ENCODE data around the gene NEURL1B.

NEURL1B gene

DNA sequence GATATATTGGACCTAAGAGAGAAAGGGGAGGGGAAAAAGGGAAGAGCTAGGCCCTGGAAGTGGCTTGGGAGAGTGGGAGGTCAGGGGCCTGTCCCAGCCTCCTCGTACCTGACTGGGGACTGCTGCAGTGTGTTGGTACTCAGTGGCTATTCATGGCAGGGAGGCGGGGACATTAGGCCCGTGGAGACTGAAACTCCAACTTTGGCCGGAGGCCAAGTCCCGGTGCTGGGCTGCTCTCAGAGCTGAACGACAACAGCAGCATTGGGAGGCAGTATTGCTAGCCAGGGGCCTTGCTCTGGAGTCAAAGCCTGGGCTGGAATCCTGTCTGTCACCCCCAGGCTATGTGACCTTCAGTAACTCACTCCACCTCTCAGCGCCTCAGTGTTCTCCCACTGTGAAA, 37.8 kb downstream of the NEURL1B start:
- no peak for DNase-seq (ENCODE audit: low spot score)

DNA sequence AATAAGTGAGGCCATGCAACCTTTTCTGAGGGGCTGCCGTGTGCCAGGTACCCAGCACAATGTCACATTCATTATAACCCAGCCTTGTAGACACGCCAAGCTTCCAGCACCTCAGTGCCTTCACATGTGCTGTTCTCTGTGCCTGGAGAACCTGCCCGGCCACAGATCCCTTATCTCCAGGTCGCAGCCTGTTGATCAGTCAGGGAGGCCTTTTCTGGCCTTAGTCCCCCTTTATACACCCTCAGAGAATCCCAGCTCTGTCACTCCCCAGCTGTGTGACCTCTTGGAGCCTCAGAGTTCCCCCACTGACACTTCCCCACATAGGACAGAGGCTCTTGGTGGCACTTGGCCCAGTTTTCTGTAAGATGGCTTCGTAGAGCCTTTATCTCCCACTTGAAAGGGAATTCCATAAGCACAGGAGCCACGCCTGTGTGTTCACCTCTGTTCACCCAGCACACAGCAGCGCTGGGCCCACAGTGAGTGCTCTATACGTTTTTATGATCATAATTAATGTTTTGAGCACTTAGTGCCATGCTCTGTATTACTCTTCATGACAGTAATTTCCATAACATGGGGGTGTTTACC, 38.7 kb downstream of the NEURL1B start:
- DNase-seq (ENCODE audit: low spot score) = no peak

DNA sequence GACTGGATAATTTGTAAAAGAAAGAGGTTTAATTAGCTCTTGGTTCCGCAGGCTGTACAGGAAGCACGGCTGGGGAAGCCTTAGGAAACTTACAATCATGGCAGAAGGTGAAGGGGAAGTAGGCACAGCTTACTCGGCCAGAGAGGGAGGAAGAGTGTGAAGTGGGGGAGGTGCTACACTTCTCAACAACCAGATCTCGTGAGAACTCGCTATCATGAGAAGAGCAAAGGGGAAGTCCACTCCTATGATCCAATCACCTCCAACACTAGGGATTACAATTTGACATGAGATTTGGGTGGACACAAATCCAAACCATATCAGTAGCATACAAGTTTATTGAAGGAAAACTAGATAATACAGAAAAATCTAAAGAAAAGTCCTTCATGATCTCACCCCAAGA, 39.9 kb downstream of the NEURL1B start:
- no peak for DNase-seq (ENCODE audit: low spot score)

DNA sequence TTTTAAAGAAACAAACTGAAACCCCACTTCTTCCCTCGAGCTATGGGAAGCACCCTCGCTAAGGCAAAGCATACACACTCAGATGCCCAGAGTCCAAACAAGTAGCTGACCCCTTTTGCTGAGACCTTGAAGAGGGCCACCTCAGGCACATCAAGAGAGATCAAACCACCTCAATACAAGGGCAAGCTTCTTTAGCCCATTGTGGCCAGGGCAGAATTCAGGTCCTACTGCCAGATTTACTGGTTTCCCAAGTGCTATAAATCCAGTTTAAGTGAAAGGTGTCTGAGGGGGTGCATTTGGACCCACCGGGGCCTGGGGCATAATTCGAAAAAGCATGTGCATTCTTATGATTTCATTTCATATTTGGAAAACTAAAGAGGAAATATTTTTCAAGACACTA, 40.4 kb downstream of the NEURL1B start:
- no peak for DNase-seq (ENCODE audit: low spot score)

DNA sequence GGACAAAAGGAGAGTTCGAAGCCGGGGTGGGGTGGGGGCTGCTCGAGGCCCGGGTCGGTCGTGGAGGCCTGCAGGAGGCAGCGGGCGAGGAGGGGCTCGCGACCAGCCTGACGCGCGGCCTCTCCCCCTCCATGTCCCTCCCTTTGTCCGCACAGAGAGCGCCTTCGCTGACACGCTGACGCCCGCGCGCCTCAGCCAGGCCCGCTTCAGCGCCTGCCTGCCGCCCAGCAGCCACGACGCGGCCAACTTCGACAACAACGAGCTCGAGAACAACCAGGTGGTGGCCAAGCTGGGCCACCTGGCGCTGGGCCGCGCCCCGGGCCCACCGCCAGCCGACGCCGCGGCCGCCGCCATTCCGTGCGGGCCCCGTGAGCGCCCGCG, 42.2 kb downstream of the NEURL1B start:
- DNase-seq (ENCODE audit: low spot score) = no peak

DNA sequence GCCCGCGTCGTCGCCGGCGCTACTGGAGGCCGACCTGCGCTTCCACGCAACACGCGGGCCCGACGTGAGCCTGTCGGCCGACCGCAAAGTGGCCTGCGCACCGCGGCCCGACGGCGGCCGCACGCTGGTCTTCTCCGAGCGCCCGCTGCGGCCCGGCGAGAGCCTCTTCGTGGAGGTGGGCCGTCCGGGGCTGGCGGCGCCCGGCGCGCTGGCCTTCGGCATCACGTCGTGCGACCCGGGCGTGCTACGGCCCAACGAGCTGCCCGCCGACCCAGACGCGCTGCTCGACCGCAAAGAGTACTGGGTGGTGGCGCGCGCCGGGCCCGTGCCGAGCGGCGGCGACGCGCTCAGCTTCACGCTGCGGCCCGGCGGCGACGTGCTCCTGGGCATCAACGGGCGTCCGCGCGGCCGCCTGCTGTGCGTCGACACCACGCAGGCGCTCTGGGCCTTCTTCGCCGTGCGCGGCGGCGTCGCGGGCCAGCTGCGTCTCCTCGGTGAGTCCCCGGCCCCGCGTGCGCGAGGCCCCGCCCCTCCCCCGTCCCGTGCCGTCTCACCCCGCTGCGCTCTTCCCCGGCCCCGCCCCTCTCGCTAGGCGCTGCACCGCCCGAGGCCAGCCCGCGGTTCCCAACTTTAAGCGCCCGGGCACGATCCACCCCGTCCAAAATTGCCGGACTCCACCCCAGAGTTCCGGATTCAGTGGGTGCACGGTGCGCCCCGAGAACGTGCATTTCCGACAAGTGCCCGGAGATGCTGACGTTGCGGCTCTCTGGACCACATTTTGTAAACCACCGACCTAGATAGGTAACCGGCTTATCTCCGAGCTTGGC, 42.8 kb downstream of the NEURL1B start:
- DNase-seq (ENCODE audit: low spot score) = no peak

DNA sequence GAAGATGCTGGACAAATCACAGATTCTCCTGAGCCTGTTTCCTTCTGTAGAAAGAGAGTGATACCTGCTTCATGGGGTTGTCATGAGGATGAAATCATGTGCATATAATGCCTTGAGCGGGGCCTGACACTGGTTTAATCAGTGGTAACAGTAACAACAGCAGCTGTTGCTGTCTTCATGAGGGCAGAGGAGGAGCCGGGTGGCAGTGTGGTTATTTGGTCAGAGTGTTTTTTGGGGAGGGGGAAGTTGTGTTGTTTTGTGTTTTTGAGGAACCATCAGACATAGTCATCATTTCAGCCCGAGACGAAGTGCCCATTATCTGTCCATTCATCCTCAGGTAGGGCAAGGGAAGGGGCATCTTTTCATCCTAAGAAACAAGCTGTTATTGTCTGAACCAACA, 44.0 kb downstream of the NEURL1B start:
- DNase-seq (ENCODE audit: low spot score) = no peak

DNA sequence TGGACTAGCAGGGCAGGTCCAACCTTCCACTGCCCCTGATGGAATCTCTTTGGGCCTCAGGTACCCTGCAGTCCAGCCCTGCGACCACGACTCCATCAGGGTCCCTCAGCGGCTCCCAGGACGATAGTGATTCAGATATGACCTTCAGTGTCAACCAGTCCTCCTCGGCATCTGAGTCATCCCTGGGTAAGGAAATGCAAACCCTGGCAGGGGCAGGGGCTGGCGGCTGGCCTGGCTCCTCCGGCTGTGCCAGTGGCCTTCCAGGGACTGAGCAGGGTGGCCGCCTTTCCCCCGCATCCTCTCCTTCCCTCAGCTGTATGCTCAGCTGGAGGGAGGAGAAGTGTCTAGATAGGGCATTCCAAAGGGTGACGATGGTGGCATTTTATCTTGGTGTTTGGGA, 45.0 kb downstream of the NEURL1B start:
- no peak for DNase-seq (ENCODE audit: low spot score)

DNA sequence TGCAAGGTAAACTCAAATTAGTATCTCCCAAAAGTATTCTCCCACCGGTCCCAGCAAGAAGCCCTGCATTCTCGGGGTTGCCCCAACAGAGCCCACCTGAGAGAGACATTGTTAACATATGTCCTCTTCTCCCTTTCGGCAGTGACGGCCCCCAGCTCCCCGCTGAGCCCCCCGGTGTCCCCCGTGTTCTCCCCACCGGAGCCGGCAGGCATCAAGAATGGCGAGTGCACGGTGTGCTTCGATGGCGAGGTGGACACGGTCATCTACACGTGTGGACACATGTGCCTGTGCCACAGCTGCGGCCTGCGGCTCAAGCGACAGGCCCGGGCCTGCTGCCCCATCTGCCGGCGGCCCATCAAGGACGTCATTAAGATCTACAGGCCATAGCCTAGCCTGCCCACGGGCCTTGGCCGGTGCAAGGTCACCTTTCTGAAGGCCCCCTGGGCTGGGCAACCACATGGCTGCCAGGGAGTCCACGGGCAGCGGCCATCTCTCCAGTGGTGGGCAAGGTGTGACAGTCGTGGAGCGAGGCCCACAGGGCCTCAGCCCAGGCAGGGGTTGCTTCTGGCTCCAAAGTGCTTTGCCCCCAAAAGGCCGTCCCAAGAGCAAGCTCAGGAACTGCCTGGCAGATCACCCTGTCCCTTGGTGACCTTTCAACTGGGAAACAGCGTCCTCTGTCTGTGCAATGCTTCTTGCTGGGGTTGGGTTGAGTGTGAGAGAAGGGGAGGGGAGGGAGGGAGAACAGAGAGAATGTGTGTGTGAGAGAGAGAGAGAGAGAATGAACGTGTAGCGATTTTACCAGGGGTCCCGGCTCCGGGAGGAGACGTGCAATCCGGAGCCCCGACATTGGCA, 45.7 kb downstream of the NEURL1B start:
- no peak for DNase-seq (ENCODE audit: low spot score)

DNA sequence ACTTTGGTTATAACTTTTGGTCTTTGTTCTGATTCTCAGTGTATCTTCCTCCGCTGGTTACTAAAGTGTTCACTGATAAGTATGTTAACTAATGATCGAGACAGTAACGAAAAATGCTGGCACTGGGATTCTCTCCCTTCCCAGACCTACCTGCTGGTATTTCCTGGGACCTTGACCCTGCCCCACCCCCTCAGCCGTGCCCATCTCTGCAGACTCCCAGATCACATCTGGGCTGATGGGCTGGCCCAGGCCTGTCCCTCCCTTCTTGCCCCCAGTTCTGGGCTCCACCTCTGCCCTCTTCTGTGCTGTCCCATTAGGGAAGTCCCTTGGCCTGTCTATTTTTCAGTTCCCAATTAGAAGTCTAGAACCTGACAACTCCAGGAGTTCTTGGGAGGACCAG, 46.9 kb downstream of the NEURL1B start:
- no peak for DNase-seq (ENCODE audit: low spot score)

DNA sequence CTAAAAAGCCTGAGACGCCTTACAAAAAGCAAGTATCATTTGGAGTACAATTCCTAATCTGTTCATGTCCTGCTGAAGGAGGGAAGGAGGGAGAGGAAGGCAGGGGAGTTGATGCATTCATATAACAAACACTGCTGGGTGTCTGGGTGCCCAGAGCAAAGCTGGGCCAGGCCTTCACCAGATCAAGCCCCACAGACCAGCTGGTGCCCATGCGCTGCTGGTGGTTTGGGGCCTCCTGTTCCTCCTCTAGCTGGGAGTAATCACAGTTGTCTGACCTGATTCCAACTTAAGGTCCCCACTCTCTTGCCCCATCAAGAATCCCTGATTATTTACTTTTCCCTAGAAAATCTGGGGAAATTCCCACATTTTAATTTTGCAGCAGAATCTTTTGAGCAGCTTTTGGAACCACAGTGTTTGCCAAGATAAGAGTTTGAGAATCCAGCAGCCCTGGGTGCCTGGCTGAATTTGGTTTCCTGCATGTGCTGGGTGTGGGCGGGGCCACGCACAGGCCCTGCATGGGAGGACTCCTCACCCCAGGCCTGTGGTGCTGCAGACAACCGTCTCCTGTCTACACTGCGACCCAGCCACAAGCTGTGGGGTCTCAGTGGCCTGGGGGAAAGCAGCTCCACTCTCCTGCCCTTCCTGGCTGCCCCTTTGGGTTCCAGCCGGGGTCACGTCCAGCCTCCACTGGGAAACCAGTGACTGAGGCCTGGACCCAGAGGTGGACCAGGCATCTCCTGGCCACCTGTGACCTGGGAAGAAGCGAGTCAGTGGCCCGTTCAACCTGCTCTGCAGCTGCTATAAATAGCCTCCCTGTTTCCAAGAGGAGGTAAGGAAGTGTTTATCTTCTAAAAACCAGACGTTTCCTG, 47.5 kb downstream of the NEURL1B start:
- DNase-seq (ENCODE audit: low spot score) = no peak

DNA sequence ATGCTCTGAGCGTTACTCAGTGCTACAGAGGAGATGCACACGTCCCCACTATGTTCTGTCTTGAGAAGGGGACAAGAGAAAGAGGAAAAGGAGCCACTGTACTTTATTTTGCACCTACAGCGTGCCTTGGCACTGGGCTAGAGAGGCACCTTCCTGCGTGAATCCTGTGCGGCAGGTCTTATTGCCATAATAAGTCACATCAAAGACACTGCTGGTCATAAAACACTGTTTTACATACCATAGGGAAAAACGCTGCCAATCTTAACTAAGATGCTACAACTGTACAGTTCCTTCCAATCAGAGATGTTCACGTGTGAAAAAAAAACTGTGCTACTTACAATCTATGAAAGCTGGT, 48.1 kb downstream of the NEURL1B start:
- DNase-seq (ENCODE audit: low spot score) = no peak

DNA sequence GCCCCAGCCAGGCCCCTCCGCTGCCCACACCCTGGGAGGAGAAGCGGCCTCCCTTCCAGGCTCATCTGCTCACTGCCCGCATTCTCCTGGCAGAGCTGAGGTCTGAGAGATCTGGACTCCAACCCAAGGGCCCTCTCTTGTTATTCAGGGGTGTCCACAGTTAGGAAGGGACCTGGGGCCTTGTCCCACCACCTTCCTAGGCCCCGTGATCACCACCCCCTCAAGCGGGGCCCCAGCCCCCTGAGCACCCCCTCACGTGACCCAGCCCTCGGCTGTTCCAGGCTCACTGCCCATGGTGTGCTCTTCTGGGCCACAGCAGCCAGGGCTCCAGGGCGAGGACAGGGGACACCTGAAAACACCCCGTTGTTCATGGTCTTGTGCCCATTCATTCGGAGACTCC, 48.7 kb downstream of the NEURL1B start:
- no peak for DNase-seq (ENCODE audit: low spot score)

DNA sequence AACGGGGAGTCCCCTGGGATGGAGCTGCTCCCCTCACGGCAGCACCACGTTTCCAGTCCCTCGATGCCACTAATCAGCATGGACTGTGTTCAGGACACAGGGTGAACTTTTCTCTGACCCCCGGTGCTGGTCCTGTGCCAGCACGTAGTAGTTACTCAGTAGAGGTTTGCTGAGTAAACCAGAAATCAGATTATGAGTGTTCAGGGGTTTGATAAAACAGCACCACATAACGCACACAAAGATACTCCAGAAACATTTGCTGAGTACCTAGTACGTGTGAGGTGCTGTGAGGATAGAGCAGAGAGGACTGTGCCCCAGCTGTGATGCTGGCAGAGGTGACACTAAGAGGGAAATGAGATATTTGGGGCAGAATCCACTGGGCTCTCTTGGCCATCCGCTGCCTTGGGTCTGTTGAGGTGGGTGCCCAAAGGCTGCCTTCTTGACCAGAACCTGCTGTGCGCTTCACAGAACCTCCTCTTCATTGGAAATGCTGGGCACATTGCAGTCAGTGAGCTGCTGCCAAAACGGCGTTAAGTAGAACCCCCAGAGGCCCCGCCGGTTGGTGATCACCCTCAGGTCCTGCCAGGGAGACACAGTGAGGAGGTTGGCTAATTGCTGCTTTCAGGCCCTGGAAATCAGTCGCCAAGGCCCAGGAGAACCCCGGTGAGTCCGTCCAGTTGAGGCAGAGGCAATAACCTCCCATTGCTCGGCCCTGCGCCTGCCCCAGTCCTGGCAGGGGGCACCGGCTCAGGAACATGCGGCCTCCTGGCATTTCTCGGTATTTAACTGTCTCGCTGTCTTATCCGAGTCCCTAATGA, 49.4 kb downstream of the NEURL1B start:
- no peak for DNase-seq (ENCODE audit: low spot score)

DNA sequence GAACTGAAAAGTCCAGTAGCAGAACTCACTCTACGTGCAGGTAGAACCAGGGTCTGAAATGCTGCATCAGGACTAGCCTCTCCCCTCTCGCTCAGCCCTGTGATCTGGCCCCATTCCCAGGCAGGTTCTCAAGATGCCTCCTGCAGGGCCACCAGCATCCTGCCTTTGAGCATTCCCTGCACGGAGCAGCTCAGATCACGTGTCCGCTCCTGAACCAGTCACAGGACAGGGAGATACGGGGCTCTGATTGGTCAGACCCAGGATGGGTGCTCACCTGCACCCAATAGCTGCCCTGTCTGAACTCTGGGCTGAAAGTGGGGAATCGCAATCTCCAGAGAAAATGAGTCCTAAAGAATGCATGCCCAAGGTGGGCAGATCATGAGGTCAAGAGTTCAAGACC, 50.8 kb downstream of the NEURL1B start:
- DNase-seq (ENCODE audit: low spot score) = no peak

DNA sequence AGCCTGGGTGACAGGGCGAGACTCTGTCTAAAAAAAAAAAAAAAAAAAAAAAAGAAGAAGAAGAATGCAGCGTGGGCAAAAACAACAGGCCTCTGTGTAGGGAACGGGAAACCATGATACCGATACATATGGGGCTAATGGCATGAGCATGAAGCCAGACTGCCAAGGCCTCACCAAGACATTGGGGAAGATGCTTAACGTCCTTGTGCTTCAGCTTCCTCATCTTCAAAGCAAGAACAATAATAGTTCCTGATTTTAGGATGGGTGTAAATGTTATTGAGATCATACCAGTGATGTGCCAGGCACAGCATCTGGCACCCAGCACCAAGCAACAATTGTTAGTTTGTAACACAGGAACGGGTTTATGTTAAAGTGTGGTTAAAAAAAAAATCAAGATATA, 51.4 kb downstream of the NEURL1B start:
- DNase-seq (ENCODE audit: low spot score) = no peak

DNA sequence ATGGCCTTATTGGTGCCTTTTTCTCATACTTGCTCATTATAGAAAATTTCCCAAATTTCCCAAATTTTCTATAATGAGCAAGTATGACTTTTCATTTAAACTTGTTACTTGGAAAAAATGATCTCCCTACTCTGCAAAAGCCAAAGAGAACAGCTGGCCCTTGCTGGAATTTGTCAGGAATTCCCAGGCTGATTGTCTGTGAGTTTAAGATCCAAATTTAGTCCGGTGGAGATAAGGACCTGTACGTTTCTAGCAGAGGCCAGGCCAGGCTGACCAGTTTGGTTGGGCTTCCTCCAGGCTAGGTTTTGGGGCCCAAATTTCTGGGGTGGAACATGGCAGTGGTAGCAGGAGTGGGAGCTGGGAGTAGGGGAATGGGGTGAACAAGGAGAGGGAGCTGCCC, 51.9 kb downstream of the NEURL1B start:
- no peak for DNase-seq (ENCODE audit: low spot score)

DNA sequence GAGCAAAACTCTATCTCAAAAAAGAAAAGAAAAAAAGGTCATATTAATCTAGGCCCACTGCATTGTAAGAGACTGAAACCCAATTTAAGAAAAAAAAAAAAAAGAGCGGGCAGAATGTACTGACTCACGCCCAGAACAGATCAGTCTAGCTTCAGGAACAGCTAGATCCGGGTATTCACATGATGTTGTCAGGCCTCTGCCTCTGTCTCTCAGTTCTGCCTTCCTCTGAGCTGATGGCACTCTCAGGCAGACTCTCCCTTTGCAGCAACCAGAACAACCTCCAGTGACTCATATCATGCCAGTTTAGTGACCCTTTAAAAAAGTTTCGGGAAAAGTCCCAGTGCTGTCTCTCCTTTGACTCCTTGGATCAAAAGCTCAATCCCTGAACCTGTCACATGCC, 53.0 kb downstream of the NEURL1B start:
- DNase-seq (ENCODE audit: low spot score) = no peak

DNA sequence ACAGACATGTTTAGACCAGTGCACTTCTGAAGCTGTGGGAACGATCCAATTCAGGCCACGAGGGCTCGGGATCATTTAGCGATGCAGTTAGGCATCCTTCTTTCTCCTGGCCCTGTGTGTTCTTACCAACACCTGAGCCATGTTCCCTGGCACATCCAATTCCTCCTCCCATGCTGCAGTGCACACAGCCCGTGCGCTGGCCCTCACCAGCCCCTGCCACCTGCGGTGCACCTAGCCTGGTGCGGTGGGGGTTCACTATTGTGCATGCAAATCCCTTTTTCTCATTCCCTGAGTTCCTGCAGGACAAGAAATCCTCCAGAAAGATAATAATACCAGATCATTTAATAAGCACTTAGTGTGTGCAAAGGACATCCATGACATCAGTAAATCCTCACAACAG, 53.5 kb downstream of the NEURL1B start:
- DNase-seq (ENCODE audit: low spot score) = no peak

DNA sequence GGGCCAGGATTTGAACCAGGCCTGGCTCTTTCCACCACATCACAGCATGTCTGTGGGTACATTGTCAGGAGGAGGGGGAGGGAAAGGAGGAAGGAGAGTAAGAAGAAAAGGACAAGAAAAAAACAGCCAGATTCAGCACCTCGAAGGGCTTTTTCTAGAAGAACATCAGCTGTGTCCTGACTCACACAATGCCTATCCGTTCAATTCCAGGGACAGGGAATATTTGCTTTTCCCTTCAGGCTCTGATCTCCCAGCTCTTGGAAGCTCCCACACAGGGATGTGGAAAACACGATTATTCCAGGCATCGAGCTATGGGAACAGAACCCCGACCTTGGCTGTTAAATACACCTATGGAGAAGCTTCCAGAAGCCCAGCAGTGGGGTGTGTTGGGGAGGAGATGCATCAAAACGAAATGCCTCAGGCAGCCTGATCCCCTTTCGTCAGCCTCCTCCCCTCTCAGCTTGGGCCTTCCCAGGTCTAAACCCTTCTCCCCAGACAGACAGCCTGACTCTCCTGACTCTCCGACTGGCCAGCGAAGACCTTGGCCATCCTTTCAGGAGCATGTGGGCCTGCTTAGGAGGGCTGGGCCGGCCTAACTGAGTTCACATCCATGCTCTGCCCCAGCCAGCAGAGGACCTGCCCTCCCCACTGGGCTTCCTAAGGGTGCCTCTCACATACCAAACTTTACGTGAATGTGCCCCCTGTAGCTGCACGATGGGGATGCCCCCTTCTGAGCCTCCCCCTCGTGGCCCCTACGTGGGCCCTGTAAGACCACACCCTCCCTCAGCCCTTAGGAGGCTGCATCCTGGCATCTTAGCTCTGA, 54.4 kb downstream of the NEURL1B start:
- no peak for DNase-seq (ENCODE audit: low spot score)
